Esophagus muscularis mucosa (tissue), 4 donors: ENCODE data around the gene KCNH1.

Source experiments
- CTCF ChIP-seq, 3 experiments: fragments of 200-600 bp in 2 of 3; fragments of 450-650 bp in 1 of 3; sonication (generic) in 2 of 3; IDR thresholded peaks; one replicate each; pipeline ENCODE4 v1.5.1; 2017 to 2019; ENCODE audit warnings: antibody characterized with exemption in 3 of 3, mild to moderate bottlenecking in 2 of 3, moderate library complexity in 1 of 3
- EP300 ChIP-seq: sonication (generic); formaldehyde crosslinking; IDR thresholded peaks from one replicate; pipeline ENCODE4 v1.6.1; 2017; ENCODE audit warnings: antibody characterized with exemption
- POLR2AphosphoS5 ChIP-seq, 2 donors: sonication (generic); formaldehyde crosslinking; IDR thresholded peaks; one replicate each; pipeline ENCODE4 v1.6.1; 2017; ENCODE audit warnings: antibody characterized with exemption in 2 of 2

- TF ChIP-seq POLR2AphosphoS5 (IDR thresholded peaks at IDR 0.05) (no peak), EP300 (no peak), CTCF (IDR thresholded peaks at IDR 0.05) (no peak)
These were observed 479.6 kb downstream of the KCNH1 start for GRCh38 chr1:210654176-210654981.
